Measurements from ENCODE around the gene SEC14L1.

The SEC14L1 gene

DNA sequence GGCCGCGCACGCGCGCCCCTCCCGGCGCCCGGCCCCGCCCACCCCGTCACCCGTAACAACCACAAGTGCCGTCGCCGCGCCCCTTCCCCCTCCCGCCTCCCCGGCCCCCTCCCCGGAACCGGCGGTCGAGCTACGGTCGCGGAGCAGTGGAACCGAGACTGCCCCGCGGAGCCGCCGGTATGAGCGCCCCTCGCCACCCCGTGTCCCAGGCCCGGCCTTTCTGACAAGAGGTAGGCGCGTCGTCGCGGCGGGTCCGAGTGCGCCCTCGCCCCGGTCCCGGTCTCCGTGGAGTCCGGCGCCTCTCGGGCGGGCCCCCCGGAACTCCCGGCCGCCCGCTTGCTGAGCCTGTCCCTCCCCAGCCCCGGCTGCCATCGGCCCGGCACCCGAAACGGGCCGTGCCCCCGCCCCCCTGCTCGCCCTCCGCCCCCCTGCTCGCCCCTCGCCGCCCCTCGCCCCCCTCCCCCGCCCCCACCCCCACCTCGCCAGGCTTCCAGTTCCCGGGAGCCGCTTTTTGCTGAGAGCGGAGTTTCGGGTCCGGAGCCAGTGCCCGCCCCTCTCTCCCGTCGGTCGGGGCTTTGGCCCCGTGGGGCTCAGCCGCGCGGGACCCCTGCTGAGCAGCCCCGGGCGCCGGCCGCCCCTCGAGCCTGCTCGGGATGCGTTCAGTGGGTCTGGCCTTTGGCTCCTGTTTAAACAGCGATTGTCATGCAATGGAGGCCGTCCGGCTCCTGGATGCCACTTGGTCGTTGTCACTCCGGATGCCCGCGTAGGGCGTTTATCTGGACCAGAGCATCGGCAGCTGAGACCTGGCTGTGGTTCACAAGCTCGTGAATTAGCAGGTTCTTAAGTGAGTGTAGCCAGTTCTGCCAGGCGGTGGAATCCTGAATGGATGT, at the start of gene SEC14L1:
SEC14L1 (plus strand) TSS at position 92 of the 890 bp plus-strand sequence. CDS start 2,628 bp downstream, outside the sequence.
- H3K4me3 ChIP-seq (ENCODE audit: low read depth, low read length): peak within 1 kb of the TSS; percentile 79
- TF ChIP-seq, protein P1, sequence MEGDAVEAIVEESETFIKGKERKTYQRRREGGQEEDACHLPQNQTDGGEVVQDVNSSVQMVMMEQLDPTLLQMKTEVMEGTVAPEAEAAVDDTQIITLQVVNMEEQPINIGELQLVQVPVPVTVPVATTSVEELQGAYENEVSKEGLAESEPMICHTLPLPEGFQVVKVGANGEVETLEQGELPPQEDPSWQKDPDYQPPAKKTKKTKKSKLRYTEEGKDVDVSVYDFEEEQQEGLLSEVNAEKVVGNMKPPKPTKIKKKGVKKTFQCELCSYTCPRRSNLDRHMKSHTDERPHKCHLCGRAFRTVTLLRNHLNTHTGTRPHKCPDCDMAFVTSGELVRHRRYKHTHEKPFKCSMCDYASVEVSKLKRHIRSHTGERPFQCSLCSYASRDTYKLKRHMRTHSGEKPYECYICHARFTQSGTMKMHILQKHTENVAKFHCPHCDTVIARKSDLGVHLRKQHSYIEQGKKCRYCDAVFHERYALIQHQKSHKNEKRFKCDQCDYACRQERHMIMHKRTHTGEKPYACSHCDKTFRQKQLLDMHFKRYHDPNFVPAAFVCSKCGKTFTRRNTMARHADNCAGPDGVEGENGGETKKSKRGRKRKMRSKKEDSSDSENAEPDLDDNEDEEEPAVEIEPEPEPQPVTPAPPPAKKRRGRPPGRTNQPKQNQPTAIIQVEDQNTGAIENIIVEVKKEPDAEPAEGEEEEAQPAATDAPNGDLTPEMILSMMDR (IDR thresholded peaks at IDR 0.05; ENCODE audit: borderline replicate concordance, insufficient read depth, low read depth, low read length): no peak

DNA sequence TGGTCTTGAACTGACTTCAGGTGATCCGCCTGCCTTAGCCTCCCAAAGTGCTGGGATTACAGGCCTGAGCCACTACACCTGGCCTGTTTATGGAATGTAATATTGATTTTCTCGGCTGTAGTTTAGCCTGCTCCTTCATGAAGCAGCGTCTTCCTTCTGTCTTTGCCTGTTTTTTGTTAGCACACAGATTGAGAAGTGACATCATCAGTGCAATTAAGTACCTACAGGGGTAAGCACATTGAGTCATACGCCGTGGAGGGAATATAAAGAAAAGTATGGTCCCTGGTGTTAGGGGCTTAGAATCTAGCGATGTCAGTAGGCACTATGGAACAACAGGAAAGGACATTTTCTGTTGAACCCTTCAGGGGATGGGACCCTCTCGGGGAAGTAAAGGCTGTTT, 48.7 kb upstream of the SEC14L1 start:
- H3K4me3 ChIP-seq (ENCODE audit: low read depth, low read length): no peak overlapping the region
- TF ChIP-seq, protein P1 (IDR thresholded peaks at IDR 0.05; ENCODE audit: borderline replicate concordance, insufficient read depth, low read depth, low read length): no peak

DNA sequence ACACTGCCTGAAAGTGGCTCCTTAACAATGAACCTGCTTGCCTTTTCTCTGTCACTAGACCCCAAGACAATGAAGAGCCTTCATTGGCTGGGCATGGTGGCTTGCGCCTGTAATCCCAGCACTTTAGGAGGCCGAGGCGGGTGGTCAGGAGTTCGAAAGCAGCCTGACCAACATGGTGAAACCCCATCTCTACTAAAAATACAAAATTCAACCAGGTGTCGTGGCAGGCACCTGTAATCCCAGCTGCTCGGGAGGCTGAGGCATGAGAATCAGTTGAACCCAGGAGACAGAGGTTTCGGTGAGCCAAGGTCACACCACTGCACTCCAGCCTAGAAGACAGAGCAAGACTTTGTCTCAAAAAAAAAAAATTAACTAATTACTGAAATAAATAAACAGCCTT, 45.3 kb upstream of the SEC14L1 start:
- TF ChIP-seq, protein P1 (IDR thresholded peaks at IDR 0.05; ENCODE audit: borderline replicate concordance, insufficient read depth, low read depth, low read length): no peak
- no peak overlapping the region for H3K4me3 ChIP-seq (ENCODE audit: low read depth, low read length)

DNA sequence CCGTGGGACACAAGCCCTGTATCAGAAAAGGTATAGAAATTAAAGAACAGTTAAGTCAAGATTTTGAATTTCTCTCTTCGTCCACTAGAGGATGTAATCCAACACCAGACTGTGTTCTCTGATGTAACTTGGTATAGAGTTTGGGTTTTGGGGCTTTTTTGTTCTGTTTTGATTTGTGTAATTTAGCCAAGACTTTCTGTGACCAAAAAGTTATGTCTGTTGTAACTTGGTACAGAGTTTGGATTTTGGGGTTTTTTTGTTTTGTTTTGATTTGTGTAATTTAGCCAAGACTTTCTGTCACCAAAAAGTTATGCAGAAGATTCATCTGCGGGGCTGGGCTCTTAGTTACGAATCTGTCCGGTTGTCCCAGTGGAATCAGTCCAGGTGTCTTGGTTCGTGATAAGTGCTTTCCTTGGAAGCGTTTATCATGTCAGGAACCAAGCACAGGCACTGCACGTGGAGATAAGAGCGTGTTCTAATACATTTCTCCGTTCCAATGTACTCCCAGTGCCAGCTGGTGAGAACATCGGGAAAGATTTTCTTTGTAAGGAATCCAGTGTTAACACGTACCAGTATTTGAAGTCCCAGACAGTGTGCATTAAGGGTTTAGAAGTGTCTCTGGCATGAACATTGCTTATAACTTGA, 44.1 kb upstream of the SEC14L1 start:
- TF ChIP-seq, protein P1 (IDR thresholded peaks at IDR 0.05; ENCODE audit: borderline replicate concordance, insufficient read depth, low read depth, low read length): peak; percentile 62

DNA sequence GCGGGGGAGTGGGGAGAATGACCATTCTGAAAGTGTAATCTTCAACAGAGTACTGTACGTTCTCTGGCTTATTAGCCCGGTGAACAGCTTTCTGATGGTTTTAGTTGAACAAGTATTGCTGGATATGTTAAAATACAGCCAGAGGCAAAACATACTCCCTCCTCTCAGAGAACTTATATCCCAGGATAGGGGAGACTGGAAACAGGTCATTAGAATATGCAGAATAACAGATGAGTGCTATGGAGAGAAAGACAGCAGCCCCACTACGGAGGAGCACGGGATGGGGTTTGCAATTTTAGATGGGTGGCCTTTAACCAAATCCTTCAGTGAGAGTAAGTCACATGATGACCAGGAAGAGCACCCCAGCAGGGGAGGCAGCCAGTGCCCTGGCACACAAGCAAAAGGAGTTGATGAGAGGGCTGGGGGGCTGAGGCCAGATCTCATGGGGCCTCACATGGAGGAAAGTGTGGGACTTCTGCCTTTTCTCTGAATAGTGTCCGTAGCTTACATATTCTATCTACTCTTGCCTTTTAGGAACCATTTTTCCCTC, 43.1 kb upstream of the SEC14L1 start:
- no peak overlapping the region for H3K4me3 ChIP-seq (ENCODE audit: low read depth, low read length)
- TF ChIP-seq, protein P1 (IDR thresholded peaks at IDR 0.05; ENCODE audit: borderline replicate concordance, insufficient read depth, low read depth, low read length): no peak

More for the DNA sequence above, 44.1 kb upstream of the SEC14L1 start:
- H3K4me3 ChIP-seq (ENCODE audit: low read depth, low read length): no peak overlapping the region

DNA sequence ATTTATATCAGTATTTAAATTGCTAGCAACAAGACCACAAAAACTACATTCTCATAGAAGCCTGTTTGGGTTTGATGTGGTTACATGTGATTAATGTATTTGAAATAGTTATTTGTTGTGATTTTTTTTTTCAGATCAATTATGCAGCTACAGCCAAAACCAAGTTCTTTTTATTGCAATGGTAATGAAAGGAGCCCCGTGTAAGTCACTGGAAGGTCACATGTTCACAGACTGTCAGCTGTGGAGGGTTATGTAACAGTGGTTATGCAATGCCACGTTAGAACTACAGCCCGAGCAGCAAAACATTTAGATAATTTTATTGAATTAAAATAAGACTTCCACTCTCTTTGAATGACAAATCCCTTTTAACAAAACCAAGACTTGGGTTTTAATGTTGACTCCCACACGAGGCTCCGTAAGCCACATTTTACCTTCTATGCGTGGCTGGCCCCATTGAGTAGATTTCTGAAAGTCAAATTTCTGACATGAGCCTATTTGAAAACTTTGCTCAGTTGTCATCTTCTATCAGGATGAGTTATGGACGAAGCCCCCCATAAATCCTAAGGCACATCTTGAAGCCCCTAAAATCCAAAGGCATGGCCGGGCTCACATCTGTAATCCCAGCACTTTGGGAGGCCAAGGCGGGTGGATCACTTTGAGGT, 41.8 kb upstream of the SEC14L1 start:
- H3K4me3 ChIP-seq (ENCODE audit: low read depth, low read length): no peak overlapping the region
- TF ChIP-seq, protein P1 (IDR thresholded peaks at IDR 0.05; ENCODE audit: borderline replicate concordance, insufficient read depth, low read depth, low read length): no peak

All from GM12875 (cell line).